ENCODE data around the gene CFAP46.

Gene CFAP46

GRCh38 chr10:132879408-132880127 lies 62.8 kb downstream of the CFAP46 start:
- DNase-seq: no peak

GRCh38 chr10:132878730-132879407 lies 63.5 kb downstream of the CFAP46 start:
- DNase-seq: no peak

DNA sequence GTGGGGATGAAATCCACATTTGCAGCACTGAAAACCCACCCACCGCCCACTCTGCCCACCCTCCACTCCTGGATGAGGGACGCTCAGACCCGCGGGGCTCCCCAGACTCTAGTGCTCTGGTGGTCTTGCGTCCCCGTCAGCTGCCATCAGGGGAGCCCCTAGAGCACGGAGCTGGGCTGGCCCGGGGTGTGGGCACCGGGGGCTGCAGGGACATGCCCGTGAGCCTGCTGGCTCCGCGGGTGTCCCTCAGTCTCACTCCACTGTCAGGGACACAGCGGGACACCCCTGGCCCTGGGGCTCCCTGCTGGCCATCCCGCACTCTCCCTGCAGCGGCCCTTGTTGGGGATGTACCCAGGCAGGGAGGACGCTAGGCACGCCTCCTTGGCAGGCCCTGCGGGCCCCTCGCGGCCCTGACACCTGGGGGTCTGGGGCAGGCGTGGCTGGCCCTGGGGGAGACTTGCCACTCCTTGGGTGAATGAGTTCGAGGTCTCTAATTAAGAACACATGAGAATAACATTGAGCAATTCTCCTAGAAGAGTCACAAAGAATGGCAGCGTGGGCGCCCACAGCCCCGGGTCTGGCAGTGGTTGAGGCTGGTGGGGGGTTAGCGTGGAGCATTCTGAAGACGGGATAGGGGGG lies 64.2 kb downstream of the CFAP46 start:
- no peak for DNase-seq

DNA sequence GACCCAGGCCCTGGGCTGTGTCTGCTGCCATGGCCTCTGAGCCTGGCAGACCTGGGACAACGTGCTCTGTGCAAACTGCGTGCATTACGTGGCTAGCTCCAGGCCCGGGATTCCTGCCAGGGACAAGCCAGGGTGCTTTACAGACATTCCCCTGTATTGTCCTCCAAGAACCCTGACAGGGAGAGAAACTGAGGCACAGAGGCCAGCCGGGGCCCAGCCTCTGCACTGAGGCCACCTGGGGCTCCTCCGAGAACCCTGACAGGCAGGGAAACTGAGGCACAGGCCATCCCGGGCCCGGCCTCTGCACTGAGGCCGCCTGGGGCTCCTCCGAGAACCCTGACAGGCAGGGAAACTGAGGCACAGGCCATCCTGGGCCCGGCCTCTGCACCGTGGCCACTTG lies 64.9 kb downstream of the CFAP46 start:
- DNase-seq: no peak

- DNase-seq: no peak
These were observed 65.4 kb downstream of the CFAP46 start for GRCh38 chr10:132876993-132877431.

GRCh38 chr10:132876131-132876860 lies 66.1 kb downstream of the CFAP46 start:
- DNase-seq: no peak

DNA sequence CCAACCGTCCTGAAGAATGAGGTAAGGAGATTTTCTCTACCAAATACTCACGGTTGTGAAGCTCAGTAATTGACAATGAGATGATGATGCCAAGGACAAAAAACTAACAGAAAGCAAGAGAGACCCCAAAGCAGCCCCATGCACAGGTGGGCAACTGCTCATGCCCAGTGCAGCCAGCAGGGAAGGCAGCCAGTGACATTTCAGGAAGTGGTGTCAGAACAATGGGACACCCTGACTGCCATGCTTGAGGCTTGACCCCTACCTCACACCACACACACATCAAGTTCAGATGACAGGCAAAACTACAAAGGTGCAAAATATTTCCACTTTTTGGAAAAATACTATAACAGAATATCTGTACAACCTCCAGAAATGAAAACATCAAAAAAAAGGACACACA lies 66.9 kb downstream of the CFAP46 start:
- no peak for DNase-seq

GRCh38 chr10:132873395-132873794 lies 69.0 kb downstream of the CFAP46 start:
- no peak for DNase-seq

GRCh38 chr10:132872658-132873057 lies 69.7 kb downstream of the CFAP46 start:
- DNase-seq: no peak

- no peak for DNase-seq
These were observed 71.9 kb downstream of the CFAP46 start for GRCh38 chr10:132870426-132870825.

DNA sequence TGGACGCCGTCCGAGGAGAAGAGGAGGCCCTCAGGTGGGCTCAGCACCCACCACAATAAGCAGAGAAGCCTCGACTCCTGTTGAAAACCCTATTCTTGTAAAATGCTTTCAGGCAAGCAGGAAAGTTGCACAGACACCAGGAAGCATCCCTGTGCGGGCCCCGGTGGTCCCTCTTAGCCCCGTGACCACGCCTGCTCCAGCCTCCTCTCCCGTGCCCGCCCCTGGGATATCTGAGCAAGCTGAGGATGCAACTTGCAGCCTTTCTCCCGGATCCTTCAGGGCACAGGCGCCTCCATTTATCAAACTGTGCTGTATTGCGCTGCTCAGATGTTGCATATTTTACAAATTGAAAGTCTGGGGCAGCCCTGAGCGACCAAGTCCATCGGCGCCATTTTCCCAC lies 72.7 kb downstream of the CFAP46 start:
- no peak for DNase-seq

- no peak for DNase-seq
These were observed 73.4 kb downstream of the CFAP46 start for GRCh38 chr10:132868995-132869394.

DNA sequence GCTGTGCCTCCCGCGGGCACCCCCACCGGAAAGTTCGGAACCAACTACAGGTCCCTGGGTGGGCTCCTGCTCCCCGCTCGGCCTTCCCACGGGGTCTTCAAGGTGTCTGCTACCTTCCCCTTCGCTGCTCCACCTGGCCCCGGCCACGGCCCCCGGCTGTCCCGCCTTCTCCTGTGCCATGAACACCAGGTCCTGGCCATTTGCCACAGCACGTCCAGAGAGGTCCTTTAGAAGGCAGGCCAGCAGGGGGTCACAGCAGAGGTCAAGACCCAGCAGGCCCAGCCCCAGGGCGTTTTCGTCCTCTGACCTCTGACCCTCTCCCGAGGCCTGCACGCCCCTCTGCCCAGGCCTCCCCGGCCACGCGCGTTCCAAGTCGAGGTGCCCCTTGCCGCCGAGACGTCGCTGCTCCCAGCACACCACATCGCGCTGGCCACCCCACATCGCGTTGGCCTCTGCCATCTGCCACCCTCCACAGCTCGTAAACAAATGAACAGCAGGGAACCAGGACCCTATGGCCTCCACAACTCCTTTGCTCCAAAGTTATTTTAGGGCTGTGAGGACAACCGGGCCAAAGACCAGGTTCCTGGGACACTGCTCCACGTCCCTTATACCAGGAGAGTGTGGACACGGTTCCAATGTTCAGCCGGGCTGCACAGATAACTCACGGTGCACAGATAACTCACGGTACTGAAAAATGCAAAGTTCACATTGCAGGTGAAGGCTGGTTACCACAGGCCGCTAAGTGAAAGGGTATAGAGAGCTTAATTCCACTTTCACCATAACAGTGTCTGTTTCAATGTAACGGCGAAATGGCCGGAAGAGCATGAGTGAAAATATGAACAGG lies 74.3 kb downstream of the CFAP46 start:
- no peak for DNase-seq

- no peak for DNase-seq
These were observed 75.6 kb downstream of the CFAP46 start for GRCh38 chr10:132866601-132867381.

DNA sequence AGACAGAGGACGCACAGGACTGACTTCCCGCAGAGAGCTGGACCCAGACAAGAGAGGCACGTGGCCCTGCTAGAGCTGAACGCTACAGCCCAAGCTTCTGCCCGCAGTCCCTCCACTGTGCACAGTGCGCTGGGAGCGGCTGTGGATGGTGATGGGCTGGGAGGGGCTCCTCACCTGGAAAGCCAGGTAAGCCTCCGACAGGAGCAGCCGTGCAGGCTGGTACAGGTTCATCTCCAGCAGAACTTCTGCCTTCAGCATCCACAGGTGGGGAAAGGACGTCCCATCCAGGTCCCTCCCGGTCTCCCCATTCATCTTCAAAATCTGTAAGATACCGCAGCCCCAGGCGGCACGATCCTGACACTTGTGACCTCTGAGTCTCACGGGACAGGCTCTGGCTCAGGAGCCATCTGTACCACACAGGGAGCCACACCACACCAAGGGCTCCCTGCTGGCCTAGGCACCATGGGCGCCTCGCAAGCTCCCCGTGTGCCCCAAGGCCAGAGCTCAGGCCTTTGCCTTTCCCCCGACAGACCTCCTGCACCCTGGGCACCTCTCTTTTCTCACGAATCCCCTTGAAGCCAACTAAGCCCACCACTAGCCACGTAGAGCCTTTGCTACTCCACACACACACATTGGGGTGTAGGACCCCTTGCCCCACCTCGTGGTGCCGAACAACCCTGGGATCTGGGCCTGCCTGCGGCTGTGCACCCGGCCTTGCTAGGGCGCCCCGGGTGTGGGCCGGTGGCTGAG lies 76.3 kb downstream of the CFAP46 start:
- DNase-seq: no peak

DNA sequence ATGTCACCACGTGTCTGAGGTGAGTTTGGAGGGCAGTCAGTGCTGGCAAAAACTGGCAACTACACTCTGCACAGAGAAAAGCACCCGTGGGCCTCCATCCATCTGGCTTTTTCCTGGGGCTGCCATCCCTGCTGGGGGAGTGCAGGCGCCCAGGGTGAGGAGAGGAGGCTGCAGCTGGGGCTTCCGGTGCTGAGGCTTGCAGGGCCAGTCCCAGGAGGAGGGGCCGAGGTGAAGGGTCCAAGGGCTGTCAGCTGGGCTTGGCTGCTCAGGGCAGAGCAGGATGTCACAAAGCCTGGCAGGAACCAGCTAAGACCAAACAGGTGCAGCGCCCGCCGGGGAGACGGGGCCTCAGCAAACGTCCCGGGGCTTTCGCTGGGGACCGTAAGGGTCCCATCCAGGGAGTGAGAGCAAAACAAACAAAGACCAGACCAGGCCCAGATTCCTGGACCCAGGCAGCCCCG lies 77.2 kb downstream of the CFAP46 start:
- no peak for DNase-seq

GRCh38 chr10:132862485-132863420 lies 79.6 kb downstream of the CFAP46 start:
- peak; percentile 16 for DNase-seq

DNA sequence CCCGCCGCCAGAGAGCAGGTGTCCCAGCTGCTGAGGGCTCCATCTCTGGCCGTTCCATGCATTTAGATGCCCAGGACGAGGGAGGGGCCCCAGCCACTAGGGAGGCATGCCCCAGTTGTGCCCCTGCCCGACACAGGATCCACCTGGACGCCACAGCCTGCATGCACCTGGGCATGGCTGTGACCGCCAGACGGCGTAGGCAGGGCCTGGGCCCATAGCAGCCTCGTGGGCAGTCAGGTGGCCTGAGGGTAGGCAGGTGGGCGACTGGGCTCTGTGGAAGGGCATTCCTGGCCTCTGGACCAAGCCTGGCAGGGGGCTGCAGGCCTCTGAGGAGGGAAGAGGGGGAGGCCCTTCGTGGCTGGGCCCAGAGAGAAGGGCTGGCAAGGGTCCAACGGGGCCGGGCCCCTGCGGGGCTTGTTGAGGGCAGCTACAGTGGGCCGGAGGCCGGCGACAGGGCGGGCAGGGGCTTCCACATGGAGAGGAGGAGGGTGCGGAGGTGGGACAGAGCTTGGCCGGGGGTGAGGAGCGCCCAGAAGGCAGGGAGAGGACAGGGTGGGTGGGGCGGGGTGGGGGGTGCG lies 80.4 kb downstream of the CFAP46 start:
- no peak for DNase-seq

DNA sequence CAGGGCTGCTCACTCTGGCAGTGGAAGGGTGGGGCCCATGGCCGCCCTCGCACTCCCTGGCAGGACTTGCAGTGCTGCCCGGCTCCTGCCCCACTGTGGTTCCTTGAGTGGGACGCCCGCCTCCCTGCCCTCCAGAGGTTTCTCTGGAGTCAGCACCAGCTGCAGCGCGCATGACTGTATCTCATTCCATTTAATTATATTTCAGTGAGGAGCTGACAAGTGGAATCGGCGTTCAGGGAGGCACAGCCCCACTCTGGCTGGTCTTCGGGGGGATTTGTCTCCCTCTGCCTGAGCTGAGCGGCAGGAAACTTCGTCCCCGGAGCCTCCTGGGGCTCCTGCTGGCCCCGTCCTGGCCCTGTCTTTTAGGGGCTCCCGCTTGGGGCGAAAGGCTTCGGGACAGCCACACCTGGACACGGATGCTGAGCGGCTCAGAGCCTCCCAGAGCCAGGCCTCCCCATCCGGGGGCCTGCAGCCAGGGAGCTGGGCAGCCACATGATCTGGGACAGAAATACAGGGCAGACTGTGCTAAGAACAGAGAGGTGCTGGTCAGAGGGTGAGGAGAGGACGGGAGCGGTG lies 81.2 kb downstream of the CFAP46 start:
- no peak for DNase-seq
